Astrocyte (in vitro differentiated cells and primary cell): Measurements from ENCODE around the gene BBX. TPM values are rescaled to one million over a fixed set of nuclear protein-coding genes. Genes with fewer than 3 reads are reported as not detected.
A peak's percentile ranks its signal among the peaks of the same experiment; 100 is the strongest.

Source experiments
- DNase-seq: peaks from one replicate; pipeline ENCODE4 v3.0.0-alpha.2; 2010; ENCODE audit warnings: low read depth
- FAIRE-seq: peaks from 2 replicates; lab custom pipeline; 2011; peaks lifted over from hg19 to GRCh38; lab: Jason Lieb, UNC
- H2AFZ ChIP-seq: 2 replicates; pipeline ENCODE4 v1.6.0; 2012; ENCODE audit warnings: low read depth, low read length, inconsistent platforms
- H3K27ac ChIP-seq: 2 replicates; pipeline ENCODE4 v1.5.1; 2011; ENCODE audit warnings: low read depth, low read length, inconsistent platforms
- H3K27me3 ChIP-seq: 2 replicates; pipeline ENCODE4 v1.6.0; 2011; ENCODE audit warnings: low read length, inconsistent platforms; ENCODE audit not compliant: insufficient read depth
- H3K36me3 ChIP-seq: 2 replicates; pipeline ENCODE4 v1.5.1; 2011; ENCODE audit warnings: low read length, inconsistent platforms; ENCODE audit not compliant: insufficient read depth
- H3K4me1 ChIP-seq: 2 replicates; pipeline ENCODE4 v1.5.1; 2011; ENCODE audit warnings: low read length, inconsistent platforms; ENCODE audit not compliant: insufficient read depth
- H3K4me2 ChIP-seq: 2 replicates; pipeline ENCODE4 v1.6.0; 2012; ENCODE audit warnings: low read length, inconsistent platforms
- H3K4me3 ChIP-seq: 2 replicates; pipeline ENCODE4 v1.5.1; 2011; ENCODE audit warnings: low read depth, mild to moderate bottlenecking, low read length, inconsistent platforms; ENCODE audit not compliant: insufficient read depth
- H3K79me2 ChIP-seq: 2 replicates; pipeline ENCODE4 v1.6.0; 2012; ENCODE audit warnings: mild to moderate bottlenecking, low read length, inconsistent platforms; ENCODE audit not compliant: insufficient read depth
- H3K9ac ChIP-seq: 2 replicates; pipeline ENCODE4 v1.6.0; 2012; ENCODE audit warnings: mild to moderate bottlenecking, low read length, inconsistent platforms
- H3K9me3 ChIP-seq: 2 replicates; pipeline ENCODE4 v1.5.1; 2012; ENCODE audit warnings: low read depth, mild to moderate bottlenecking, low read length, inconsistent platforms; ENCODE audit not compliant: insufficient read depth
- H4K20me1 ChIP-seq: 2 replicates; pipeline ENCODE4 v1.6.0; 2012; ENCODE audit warnings: low read length, inconsistent platforms; ENCODE audit not compliant: insufficient read depth
- H3K27ac Mint-ChIP-seq: one replicate; pipeline ENCODE4 v1.8.0; 2021; ENCODE audit warnings: mild to moderate bottlenecking, mixed read lengths; ENCODE audit not compliant: unreplicated experiment
- H3K27me3 Mint-ChIP-seq: one replicate; pipeline ENCODE4 v1.8.0; 2021; ENCODE audit warnings: low read depth, mixed read lengths; ENCODE audit not compliant: unreplicated experiment
- H3K36me3 Mint-ChIP-seq: one replicate; pipeline ENCODE4 v1.8.0; 2021; ENCODE audit warnings: low read depth, mixed read lengths; ENCODE audit not compliant: unreplicated experiment
- H3K4me1 Mint-ChIP-seq: one replicate; pipeline ENCODE4 v1.8.0; 2021; ENCODE audit warnings: low read depth, mixed read lengths; ENCODE audit not compliant: unreplicated experiment
- H3K4me3 Mint-ChIP-seq: one replicate; pipeline ENCODE4 v1.8.0; 2021; ENCODE audit warnings: mild to moderate bottlenecking, moderate library complexity, mixed read lengths; ENCODE audit not compliant: unreplicated experiment
- H3K9me3 Mint-ChIP-seq: one replicate; pipeline ENCODE4 v1.8.0; 2021; ENCODE audit warnings: mild to moderate bottlenecking, mixed read lengths; ENCODE audit not compliant: unreplicated experiment
- CTCF ChIP-seq: IDR thresholded peaks from 2 replicates; pipeline ENCODE4 v1.5.1; 2011; ENCODE audit warnings: low read depth, mild to moderate bottlenecking, inconsistent platforms, low read length, moderate library complexity; ENCODE audit not compliant: insufficient read depth
- EZH2 ChIP-seq: IDR thresholded peaks from 2 replicates; pipeline ENCODE4 v1.6.1; 2012; ENCODE audit warnings: mild to moderate bottlenecking, low read length, inconsistent platforms; ENCODE audit not compliant: insufficient read depth
- total RNA-seq: library from RNA; stranded (reverse); gene quantifications from 2 replicates; pipeline ENCODE4 v1.2.1, GENCODE V29; 2021

BBX gene
- total RNA-seq, 1 donor from 2014 or later, result 91.6 TPM

- Histone ChIP-seq H3K9me3 (peaks cover 6% of the 10 kb centered on the region), H3K27ac (peak overlapping the region; percentile 51), H3K36me3 (no peaks in the 10 kb centered on the region), H2AFZ (peak overlapping the region; percentile 68), H3K4me1 (peaks cover 10% of the 10 kb centered on the region), H3K27me3 (no peaks in the 10 kb centered on the region), H3K4me3 (peak overlapping the region; percentile 58), H4K20me1 (peaks cover 3% of the 10 kb centered on the region), H3K4me2 (peak overlapping the region; percentile 85), H3K9ac (peak overlapping the region; percentile 75), H3K79me2 (peaks cover 11% of the 10 kb centered on the region)
- no peak for TF ChIP-seq EZH2
- TF ChIP-seq CTCF, result no peak
- DNase-seq (no peak), FAIRE-seq (no peak)
- peaks cover 29% of the 10 kb centered on the region for H3K4me1 Mint-ChIP-seq
- H3K27ac Mint-ChIP-seq, result peak overlapping the region; percentile 99
- H3K36me3 Mint-ChIP-seq, result peaks cover 16% of the 10 kb centered on the region
- H3K9me3 Mint-ChIP-seq, result peaks cover 2% of the 10 kb centered on the region
- H3K27me3 Mint-ChIP-seq, result no peaks in the 10 kb centered on the region
- peak overlapping the region; percentile 79 for H3K4me3 Mint-ChIP-seq
Observed at GRCh38 chr3:107599772-107600145, 77.0 kb downstream of the BBX start.

- FAIRE-seq, result no peak
- peaks cover 37% of the 10 kb centered on the region for H3K4me1 Mint-ChIP-seq
- Histone ChIP-seq H3K9ac (no peak overlapping the region), H3K36me3 (no peaks in the 10 kb centered on the region), H3K4me2 (no peak overlapping the region), H2AFZ (no peak overlapping the region), H3K4me3 (no peak overlapping the region), H3K9me3 (peaks cover 6% of the 10 kb centered on the region), H3K27ac (no peak overlapping the region), H4K20me1 (peaks cover 9% of the 10 kb centered on the region), H3K4me1 (peaks cover 10% of the 10 kb centered on the region), H3K79me2 (peaks cover 15% of the 10 kb centered on the region), H3K27me3 (no peaks in the 10 kb centered on the region)
- no peak for DNase-seq
- no peak overlapping the region for H3K4me3 Mint-ChIP-seq
- H3K27me3 Mint-ChIP-seq, result no peaks in the 10 kb centered on the region
- TF ChIP-seq CTCF (no peak), EZH2 (no peak)
- peaks cover 16% of the 10 kb centered on the region for H3K36me3 Mint-ChIP-seq
- no peak overlapping the region for H3K27ac Mint-ChIP-seq
- peaks cover 2% of the 10 kb centered on the region for H3K9me3 Mint-ChIP-seq
Observed at GRCh38 chr3:107600780-107601179, 78.0 kb downstream of the BBX start.

GRCh38 chr3:107604057-107604822 lies 81.5 kb downstream of the BBX start:
- H3K9me3 ChIP-seq, result peaks cover 6% of the 10 kb centered on the region
- no peak overlapping the region for H2AFZ ChIP-seq
- Mint-ChIP-seq H3K9me3 (peaks cover 2% of the 10 kb centered on the region), H3K36me3 (peaks cover 23% of the 10 kb centered on the region), H3K27ac (no peak overlapping the region), H3K4me3 (no peak overlapping the region), H3K4me1 (peaks cover 31% of the 10 kb centered on the region), H3K27me3 (no peaks in the 10 kb centered on the region)
- no peak overlapping the region for H3K4me3 ChIP-seq
- no peaks in the 10 kb centered on the region for H3K27me3 ChIP-seq
- H4K20me1 ChIP-seq, result peaks cover 9% of the 10 kb centered on the region
- H3K4me2 ChIP-seq, result no peak overlapping the region
- peak; percentile 58 for DNase-seq
- H3K79me2 ChIP-seq, result peaks cover 13% of the 10 kb centered on the region
- FAIRE-seq, result no peak
- H3K36me3 ChIP-seq, result no peaks in the 10 kb centered on the region
- no peak overlapping the region for H3K9ac ChIP-seq
- TF ChIP-seq EZH2 (no peak), CTCF (no peak)
- peaks cover 4% of the 10 kb centered on the region for H3K4me1 ChIP-seq
- no peak overlapping the region for H3K27ac ChIP-seq
